ENCODE measurements around the gene C1QTNF5.

- no peak for TF ChIP-seq CTCF (IDR thresholded peaks at IDR 0.05)
- TF ChIP-seq POLR2A (IDR thresholded peaks at IDR 0.05), result no peak
These were observed 5.9 kb upstream of the C1QTNF5 start, which contains the start of gene MFRP for GRCh38 chr11:119346605-119347004.
